ENCODE data around the gene RNF138. TPM values are rescaled to one million over a fixed set of nuclear protein-coding genes. Genes with fewer than 3 reads are reported as not detected.

The RNF138 gene
- total RNA-seq, 4 donors from 2014 or later = 13.2 to 28.6 (median 15.4) TPM

- Histone ChIP-seq H3K4me1 (no peaks in the 10 kb centered on the region), H3K27ac (no peak overlapping the region), H3K36me3 (no peaks in the 10 kb centered on the region), H3K27me3 (no peaks in the 10 kb centered on the region), H3K9me3 (no peaks in the 10 kb centered on the region), H3K4me3 (no peak overlapping the region)
- intact Hi-C loops (cut with DNase I) = no loop called here
- 84 to 86% methylated on average over 3 of the region's 3 CpGs for WGBS, 2 donors
- no peak for DNase-seq
- no peak for TF ChIP-seq CTCF (IDR thresholded peaks at IDR 0.05)
- TF ChIP-seq POLR2A (IDR thresholded peaks at IDR 0.05) = no peak
Observed at GRCh38 chr18:32177530-32177929, 85.9 kb downstream of the RNF138 start.

Small RNA genes within 50 kb of the gene (small RNA-seq; reads per million reads assigned to genes)
- gene RNA5SP453 = 0 to 0.14 (median 0.08) reads per million in 4 donors

Other genes with a start within 250 kb of the RNF138 start
- 10 to 100 TPM; 15.5 to 38.1 (median 31.2) TPM for gene TRAPPC8, start 148.7 kb upstream of the RNF138 start, total RNA-seq
- 10 to 100 TPM in 1 of 4 donors, 1 to 10 TPM in 2, under 1 TPM in 1; 0.87 to 10.7 (median 3.2) TPM for gene RNF125, start 73.0 kb upstream of the RNF138 start, total RNA-seq
- not detected for gene MEP1B, start 98.2 kb downstream of the RNF138 start, total RNA-seq